Measurements from ENCODE around the gene DIP2A. TPM values are rescaled to one million over a fixed set of nuclear protein-coding genes. Genes with fewer than 3 reads are reported as not detected.
"Not testable (repeated sequence)": the region's sequence is repeated elsewhere in the genome, so short reads cannot be mapped to it uniquely, and the experiment has no call there.

DIP2A gene
- total and polyA plus RNA-seq, 7 experiments from 2014 or later, result 16.9 to 118 (median 105) TPM

DNA sequence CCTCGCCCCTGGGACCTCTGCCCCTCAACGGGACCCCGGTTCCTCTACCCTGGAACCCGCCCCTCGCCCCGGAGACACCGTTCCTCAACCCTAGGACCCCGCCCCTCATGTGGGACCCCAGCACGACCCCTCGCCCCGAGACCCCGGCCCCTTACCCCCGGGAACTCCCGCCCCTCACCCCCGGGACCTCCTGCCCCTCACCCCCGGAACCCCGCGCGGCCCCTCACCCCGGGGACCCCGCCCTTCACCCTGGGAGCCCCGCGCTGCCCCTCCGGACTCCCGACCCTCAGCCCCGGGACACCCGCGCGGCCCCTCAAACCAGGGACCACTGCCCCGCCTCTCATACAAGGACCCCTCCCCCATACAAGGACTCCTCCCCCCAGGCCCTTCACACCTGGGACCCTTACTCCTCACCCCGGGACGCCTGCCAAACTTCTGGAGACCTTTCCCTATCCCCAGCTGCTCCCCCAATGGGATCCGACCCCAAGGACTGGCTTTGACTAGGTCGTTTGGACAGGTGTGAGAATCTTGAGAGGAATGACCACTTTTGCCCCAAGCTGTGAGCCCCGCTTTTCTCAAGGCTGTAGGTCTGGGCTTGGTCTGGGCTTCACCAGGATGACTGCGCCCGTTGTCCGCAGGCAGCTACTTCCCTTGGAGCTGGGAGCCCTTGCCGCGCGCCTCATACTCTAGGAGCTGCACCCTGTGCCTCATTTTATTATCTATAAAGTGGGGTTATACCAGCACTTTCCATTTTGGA is 843 bp downstream of the DIP2A start:
- H3K27me3 Mint-ChIP-seq, result no peaks in the 10 kb centered on the region
- H3K36me3 Mint-ChIP-seq, result peaks cover 0 to 19% (median 5%) of the 10 kb centered on the region in 5 donors
- H3K4me3 ChIP-seq (ENCODE audit: low read length), result peak overlapping the region; percentile 52
- no peaks in the 10 kb centered on the region for H3K9me3 ChIP-seq (ENCODE audit: control insufficient read depth in 2 of 3, low read length in 3 of 3)
- intact Hi-C loops (cut with micrococcal nuclease), result loop anchor here (2.0 to 5.0 kb wide), 5 partner anchors 91 to 487 kb away; partner anchors contain the start of genes C21orf58 (in 1 of the 2), LSS (in 1 of the 2), MCM3AP (in 1 of the 2) and PCNT (in 1 of the 2)
- ATAC-seq (no peak), DNase-seq (peak in 3 of 9 donors; percentile 3 to 27 (median 26))
- POLR2A ChIA-PET, result interaction anchor here (0.5 to 2.4 kb wide), 7 partner anchors 10 to 146 kb away, joined by 3 to 9 read pairs (median 5); no protein-coding TSS in a partner anchor
- H3K27ac Mint-ChIP-seq, result peak overlapping the region; percentile 85 to 97 (median 90)
- CTCF ChIA-PET, result interaction anchor here (0.6 kb wide), 1 partner anchor 73 kb away, joined by 3 read pairs; no protein-coding TSS in a partner anchor
- H3K4me1 Mint-ChIP-seq, result peaks cover 28 to 66% (median 53%) of the 10 kb centered on the region in 7 donors
- H3K27me3 ChIP-seq (ENCODE audit: control insufficient read depth in 2 of 2, insufficient read depth in 2 of 2, low read length in 2 of 2), result no peaks in the 10 kb centered on the region
- peaks cover 0 to 9% (median 0%) of the 10 kb centered on the region in 3 experiments for H3K36me3 ChIP-seq (ENCODE audit: control insufficient read depth in 2 of 3, insufficient read depth in 3 of 3, low read length in 3 of 3)
- H3K4me1 ChIP-seq (ENCODE audit: control insufficient read depth in 2 of 2, insufficient read depth in 2 of 2, low read length in 2 of 2), result peaks cover 4 to 17% of the 10 kb centered on the region in 2 donors
- no peaks in the 10 kb centered on the region for H3K9me3 Mint-ChIP-seq
- peak overlapping the region; percentile 86 to 96 (median 90) for H3K4me3 Mint-ChIP-seq
- peak overlapping the region; percentile 90 for H3K27ac ChIP-seq (ENCODE audit: low read depth, low read length)

DNA sequence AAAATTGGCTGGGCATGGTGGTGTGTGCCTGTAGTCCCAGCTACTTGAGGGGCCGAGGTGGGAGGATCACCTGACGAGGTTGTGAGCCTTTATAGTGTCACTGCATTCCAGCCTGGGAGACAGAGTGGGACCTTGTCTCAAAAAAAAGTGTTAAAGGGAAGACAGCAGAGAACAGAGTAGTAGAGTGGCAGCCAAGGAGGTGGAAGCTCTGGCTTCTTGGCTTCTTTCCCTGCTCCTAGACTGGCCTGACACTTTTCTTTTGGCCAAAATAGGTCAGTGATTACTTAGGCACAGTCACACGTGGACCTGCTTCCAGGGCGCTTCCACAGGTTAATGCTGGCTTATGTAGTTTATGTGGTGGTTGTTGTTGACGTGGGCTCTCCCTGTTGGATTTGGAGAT is 3.2 kb downstream of the DIP2A start:
- ChIA-PET CTCF (interaction anchor here (1.2 kb wide), 1 partner anchor 178 kb away, joined by 3 read pairs; no protein-coding TSS in a partner anchor), POLR2A (interaction anchor here (0.5 to 0.9 kb wide), 4 partner anchors 115 to 318 kb away, joined by 3 to 5 read pairs (median 4); no protein-coding TSS in a partner anchor)
- intact Hi-C loops (cut with micrococcal nuclease), result no loop called here
- H3K36me3 Mint-ChIP-seq, result peaks cover 0 to 15% (median 7%) of the 10 kb centered on the region in 5 donors
- H3K27ac Mint-ChIP-seq, result peak overlapping the region in 7 of 9 donors; percentile 3 to 78 (median 68)
- Histone ChIP-seq H3K4me3 (ENCODE audit: low read length) (no peak overlapping the region), H3K9me3 (ENCODE audit: control insufficient read depth in 2 of 3, low read length in 3 of 3) (no peaks in the 10 kb centered on the region), H3K36me3 (ENCODE audit: control insufficient read depth in 2 of 3, insufficient read depth in 3 of 3, low read length in 3 of 3) (peaks cover 0 to 9% (median 0%) of the 10 kb centered on the region in 3 experiments), H3K27me3 (ENCODE audit: control insufficient read depth in 2 of 2, insufficient read depth in 2 of 2, low read length in 2 of 2) (no peaks in the 10 kb centered on the region), H3K4me1 (ENCODE audit: control insufficient read depth in 2 of 2, insufficient read depth in 2 of 2, low read length in 2 of 2) (peaks cover under 1 to 17% of the 10 kb centered on the region in 2 donors), H3K27ac (ENCODE audit: low read depth, low read length) (no peak overlapping the region)
- H3K4me1 Mint-ChIP-seq, result peaks cover 19 to 60% (median 50%) of the 10 kb centered on the region in 7 donors
- ATAC-seq (no peak), DNase-seq (no peak)
- no peaks in the 10 kb centered on the region for H3K27me3 Mint-ChIP-seq
- H3K4me3 Mint-ChIP-seq, result peak overlapping the region in 4 of 10 donors; percentile 14 to 44 (median 29)
- H3K9me3 Mint-ChIP-seq, result no peaks in the 10 kb centered on the region

DNA sequence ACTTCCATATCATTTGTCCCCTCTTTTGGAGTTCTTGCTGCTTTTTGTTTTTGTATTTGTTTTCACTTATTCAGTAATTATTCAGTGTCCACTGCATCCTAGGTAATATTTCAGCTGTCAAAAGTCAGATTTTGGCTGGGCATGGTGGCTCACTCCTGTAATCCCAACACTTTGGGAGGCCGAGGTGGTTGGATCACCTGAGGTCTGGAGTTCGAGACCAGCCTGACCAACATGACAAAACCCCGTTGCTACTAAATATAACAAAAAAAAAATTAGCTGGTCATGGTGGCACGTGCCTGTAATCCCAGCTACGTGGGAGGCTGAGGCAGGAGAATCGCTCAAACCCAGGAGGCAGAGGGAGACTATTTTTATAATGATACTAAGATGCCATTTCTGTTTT is 6.5 kb downstream of the DIP2A start:
- H3K9me3 Mint-ChIP-seq; ATAC-seq; H3K27me3 ChIP-seq (ENCODE audit: control insufficient read depth in 2 of 2, insufficient read depth in 2 of 2, low read length in 2 of 2); H3K4me1 ChIP-seq (ENCODE audit: control insufficient read depth in 2 of 2, insufficient read depth in 2 of 2, low read length in 2 of 2); intact Hi-C loops (cut with micrococcal nuclease); H3K4me3 ChIP-seq (ENCODE audit: low read length); H3K9me3 ChIP-seq (ENCODE audit: control insufficient read depth in 2 of 3, low read length in 3 of 3); DNase-seq; H3K36me3 ChIP-seq (ENCODE audit: control insufficient read depth in 2 of 3, insufficient read depth in 3 of 3, low read length in 3 of 3); H3K27me3 Mint-ChIP-seq; H3K4me3 Mint-ChIP-seq; CTCF ChIA-PET; H3K27ac ChIP-seq (ENCODE audit: low read depth, low read length): not testable (repeated sequence)
- POLR2A ChIA-PET, result interaction anchor here (0.6 kb wide), 1 partner anchor 94 kb away, joined by 5 read pairs; no protein-coding TSS in a partner anchor
- Mint-ChIP-seq H3K36me3 (peaks cover 0 to 34% (median 6%) of the 10 kb centered on the region in 5 donors), H3K4me1 (peaks cover 14 to 73% (median 62%) of the 10 kb centered on the region in 7 donors), H3K27ac (peak overlapping the region in 3 of 9 donors; percentile 38 to 66 (median 62))

DNA sequence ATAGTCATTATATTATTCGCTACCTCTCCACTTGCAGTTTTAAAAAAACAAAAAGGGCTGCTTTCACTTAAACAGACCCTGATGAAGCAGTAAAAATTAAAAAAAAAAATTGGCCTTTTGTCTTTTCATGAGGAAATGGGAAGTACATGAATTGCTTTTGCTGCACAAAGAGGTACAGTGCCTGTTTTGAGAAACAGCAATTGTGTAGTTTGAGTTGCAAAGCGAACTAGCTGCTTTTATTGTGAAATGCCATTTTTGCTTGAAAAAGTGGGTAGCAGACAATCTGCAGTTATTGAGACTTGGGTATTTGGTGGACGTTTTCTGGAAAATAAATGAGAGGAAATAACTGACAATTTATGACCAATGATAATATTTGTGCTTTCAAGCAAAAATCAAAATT is 7.0 kb downstream of the DIP2A start:
- no peaks in the 10 kb centered on the region for H3K27me3 Mint-ChIP-seq
- POLR2A ChIA-PET, result interaction anchor here (0.6 to 0.8 kb wide), 3 partner anchors 14 to 1559 kb away, joined by 3 to 5 read pairs (median 3); no protein-coding TSS in a partner anchor
- no peaks in the 10 kb centered on the region for H3K27me3 ChIP-seq (ENCODE audit: control insufficient read depth in 2 of 2, insufficient read depth in 2 of 2, low read length in 2 of 2)
- peaks cover 0 to 9% (median 0%) of the 10 kb centered on the region in 3 experiments for H3K36me3 ChIP-seq (ENCODE audit: control insufficient read depth in 2 of 3, insufficient read depth in 3 of 3, low read length in 3 of 3)
- no peak overlapping the region for H3K27ac ChIP-seq (ENCODE audit: low read depth, low read length)
- no peaks in the 10 kb centered on the region for H3K9me3 Mint-ChIP-seq
- H3K4me3 Mint-ChIP-seq, result no peak overlapping the region
- CTCF ChIA-PET, result no interaction called here
- DNase-seq, result no peak
- H3K4me1 Mint-ChIP-seq, result peaks cover 10 to 68% (median 57%) of the 10 kb centered on the region in 7 donors
- intact Hi-C loops (cut with micrococcal nuclease), result no loop called here
- no peak overlapping the region for H3K4me3 ChIP-seq (ENCODE audit: low read length)
- H3K9me3 ChIP-seq (ENCODE audit: control insufficient read depth in 2 of 3, low read length in 3 of 3), result no peaks in the 10 kb centered on the region
- peak overlapping the region in 1 of 9 donors; percentile 66 for H3K27ac Mint-ChIP-seq
- ATAC-seq, result no peak
- H3K4me1 ChIP-seq (ENCODE audit: control insufficient read depth in 2 of 2, insufficient read depth in 2 of 2, low read length in 2 of 2), result peaks cover under 1 to 3% of the 10 kb centered on the region in 2 donors
- peaks cover 0 to 34% (median 6%) of the 10 kb centered on the region in 5 donors for H3K36me3 Mint-ChIP-seq

DNA sequence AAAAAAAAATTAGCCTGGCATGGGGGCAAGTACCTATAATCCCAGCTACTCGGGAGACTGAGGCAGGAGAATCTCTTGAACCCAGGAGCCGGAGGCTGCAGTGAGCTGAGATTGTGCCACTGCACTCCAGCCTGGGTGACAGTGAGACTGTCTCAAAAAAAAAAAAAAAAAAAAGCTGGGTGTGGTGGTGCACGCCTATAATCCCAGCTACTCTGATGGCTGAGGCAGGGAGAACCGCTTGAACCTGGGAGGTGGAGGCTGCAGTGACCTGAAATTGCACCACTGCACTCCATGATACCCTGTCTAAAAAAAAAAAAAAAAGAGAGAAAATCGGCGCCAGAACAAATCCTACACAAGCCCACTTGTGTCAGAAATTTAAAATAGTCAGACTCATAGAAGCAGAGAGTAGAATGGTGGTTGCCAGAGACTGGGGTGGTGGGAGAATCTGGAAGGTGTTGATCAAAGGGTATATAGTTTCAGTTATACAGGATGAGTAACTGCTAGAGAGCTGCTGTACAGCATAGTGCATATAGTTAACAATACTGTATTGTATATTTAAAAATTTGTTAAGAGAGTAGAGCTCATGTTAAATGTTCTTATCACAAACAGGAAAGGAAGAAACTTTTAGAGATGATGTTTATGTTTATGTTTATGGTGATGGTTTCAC is 9.6 kb downstream of the DIP2A start:
- intact Hi-C loops (cut with micrococcal nuclease), result no loop called here
- peaks cover 0 to 9% (median 0%) of the 10 kb centered on the region in 3 experiments for H3K36me3 ChIP-seq (ENCODE audit: control insufficient read depth in 2 of 3, insufficient read depth in 3 of 3, low read length in 3 of 3)
- POLR2A ChIA-PET, result interaction anchor here (0.6 to 2.0 kb wide), 3 partner anchors 9 to 84 kb away, joined by 3 to 9 read pairs (median 4); partner anchors contain the start of gene DIP2A
- ATAC-seq, result no peak
- DNase-seq, result no peak
- Mint-ChIP-seq H3K4me1 (peaks cover 21 to 74% (median 60%) of the 10 kb centered on the region in 7 donors), H3K27me3 (no peaks in the 10 kb centered on the region), H3K4me3 (no peak overlapping the region), H3K36me3 (peaks cover 0 to 33% (median 8%) of the 10 kb centered on the region in 5 donors), H3K9me3 (no peaks in the 10 kb centered on the region), H3K27ac (peak overlapping the region in 6 of 9 donors; percentile 20 to 80 (median 68))
- peaks cover 0 to 13% of the 10 kb centered on the region in 2 donors for H3K4me1 ChIP-seq (ENCODE audit: control insufficient read depth in 2 of 2, insufficient read depth in 2 of 2, low read length in 2 of 2)
- H3K27ac ChIP-seq (ENCODE audit: low read depth, low read length), result no peak overlapping the region
- no peaks in the 10 kb centered on the region for H3K9me3 ChIP-seq (ENCODE audit: control insufficient read depth in 2 of 3, low read length in 3 of 3)
- no peaks in the 10 kb centered on the region for H3K27me3 ChIP-seq (ENCODE audit: control insufficient read depth in 2 of 2, insufficient read depth in 2 of 2, low read length in 2 of 2)
- CTCF ChIA-PET, result interaction anchor here (0.7 kb wide), 1 partner anchor 176 kb away, joined by 3 read pairs; no protein-coding TSS in a partner anchor
- H3K4me3 ChIP-seq (ENCODE audit: low read length), result no peak overlapping the region

DNA sequence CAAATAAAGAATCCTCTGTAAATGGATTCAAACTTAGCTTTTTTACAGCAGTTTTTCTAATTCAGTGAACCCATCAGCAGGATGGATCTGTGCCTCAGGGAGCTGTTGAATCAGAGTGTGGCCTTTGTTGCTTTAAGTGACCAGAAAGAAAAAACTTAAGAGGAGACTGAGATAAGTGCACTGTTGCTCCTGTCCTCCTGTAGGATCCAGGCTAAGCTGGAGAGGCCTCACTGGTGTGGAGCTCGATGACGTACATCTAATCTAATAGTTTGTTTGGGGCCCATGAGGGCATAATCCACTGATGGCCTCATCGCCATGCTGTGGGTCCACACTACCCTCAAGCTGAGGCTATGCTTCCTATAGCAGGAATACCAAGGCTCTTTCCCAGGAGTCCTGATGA is 10.6 kb downstream of the DIP2A start:
- peaks cover 0 to 33% (median 12%) of the 10 kb centered on the region in 5 donors for H3K36me3 Mint-ChIP-seq
- H3K4me3 ChIP-seq (ENCODE audit: low read length), result no peak overlapping the region
- H3K4me3 Mint-ChIP-seq, result no peak overlapping the region
- H3K4me1 Mint-ChIP-seq, result peaks cover 26 to 76% (median 63%) of the 10 kb centered on the region in 7 donors
- H3K27ac Mint-ChIP-seq, result peak overlapping the region in 4 of 9 donors; percentile 14 to 69 (median 60)
- CTCF ChIA-PET, result no interaction called here
- intact Hi-C loops (cut with micrococcal nuclease), result no loop called here
- no peaks in the 10 kb centered on the region for H3K9me3 ChIP-seq (ENCODE audit: control insufficient read depth in 2 of 3, low read length in 3 of 3)
- H3K9me3 Mint-ChIP-seq, result no peaks in the 10 kb centered on the region
- DNase-seq (no peak), ATAC-seq (no peak)
- H3K27me3 ChIP-seq (ENCODE audit: control insufficient read depth in 2 of 2, insufficient read depth in 2 of 2, low read length in 2 of 2), result no peaks in the 10 kb centered on the region
- H3K27ac ChIP-seq (ENCODE audit: low read depth, low read length), result no peak overlapping the region
- POLR2A ChIA-PET, result interaction anchor here (1.5 to 2.0 kb wide), 2 partner anchors 10 to 58 kb away, joined by 3 to 9 read pairs; partner anchors contain the start of gene DIP2A
- H3K27me3 Mint-ChIP-seq, result no peaks in the 10 kb centered on the region
- peaks cover 0 to 13% of the 10 kb centered on the region in 2 donors for H3K4me1 ChIP-seq (ENCODE audit: control insufficient read depth in 2 of 2, insufficient read depth in 2 of 2, low read length in 2 of 2)
- peaks cover 0 to 13% (median 0%) of the 10 kb centered on the region in 3 experiments for H3K36me3 ChIP-seq (ENCODE audit: control insufficient read depth in 2 of 3, insufficient read depth in 3 of 3, low read length in 3 of 3)
